Kidney epithelial cell (primary cell): ENCODE data around the gene AKAP13. TPM values are rescaled to one million over a fixed set of nuclear protein-coding genes. Genes with fewer than 3 reads are reported as not detected.

Experiments used
- DNase-seq: peaks from one replicate; pipeline ENCODE4 v3.0.0-alpha.2; 2010; ENCODE audit warnings: low read depth
- H3K27me3 ChIP-seq: 2 replicates; pipeline ENCODE4 v1.6.0; 2011; ENCODE audit warnings: low read length; ENCODE audit not compliant: control insufficient read depth, insufficient read depth
- H3K36me3 ChIP-seq: 2 replicates; pipeline ENCODE4 v1.5.1; 2011; ENCODE audit warnings: low read length; ENCODE audit not compliant: control insufficient read depth, insufficient read depth
- H3K4me3 ChIP-seq: 2 replicates; pipeline ENCODE4 v1.5.1; 2011; ENCODE audit warnings: low read depth, mild to moderate bottlenecking, control low read depth, low read length
- CTCF ChIP-seq: IDR thresholded peaks from 2 replicates; pipeline ENCODE4 v1.5.1; 2011; ENCODE audit warnings: mild to moderate bottlenecking, moderate library complexity, low read length, control low read depth, inconsistent platforms; ENCODE audit not compliant: insufficient read depth, poor library complexity, severe bottlenecking
- total RNA-seq: library from RNA; depleted of rRNA; stranded (reverse); fragments of >200 nt; gene quantifications from 2 replicates; pipeline ENCODE4 v1.2.3, GENCODE V29; 2015

Gene AKAP13
- total RNA-seq, 1 donor from 2014 or later: 54.0 TPM

DNA sequence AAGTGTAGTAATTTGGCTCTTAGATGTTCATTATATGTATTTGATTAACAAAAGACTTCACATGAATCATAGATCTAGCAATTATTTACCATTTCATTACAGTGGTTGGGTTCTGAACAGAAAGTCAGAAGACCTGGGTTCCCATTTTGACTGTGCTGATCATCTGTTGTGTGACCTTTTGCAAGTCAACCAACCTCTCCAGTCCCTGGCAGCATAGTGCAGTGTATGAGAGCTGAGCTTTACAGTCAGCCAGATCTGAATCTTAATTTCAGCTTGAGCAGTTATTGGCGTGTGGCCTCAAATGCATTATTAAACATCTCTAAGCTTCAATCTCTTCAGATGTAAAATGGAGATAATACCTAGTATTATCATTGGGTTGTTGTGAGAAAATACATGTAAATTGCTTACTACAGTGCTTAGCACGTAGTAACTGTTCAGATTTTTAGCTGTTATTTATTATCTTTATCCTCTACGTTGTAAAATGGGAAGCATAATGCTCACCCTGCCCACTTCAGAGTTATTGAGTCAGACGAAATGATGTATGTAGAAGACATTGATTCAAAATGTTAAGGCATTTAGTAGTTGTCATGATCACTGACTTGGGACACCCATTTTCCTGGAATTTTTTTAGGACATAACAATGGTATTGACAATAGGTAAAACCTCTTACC, 310.3 kb downstream of the AKAP13 start:
- no peak for TF ChIP-seq CTCF
- H3K36me3 ChIP-seq: no peaks in the 10 kb centered on the region
- no peak for DNase-seq
- H3K4me3 ChIP-seq: no peak overlapping the region
- H3K27me3 ChIP-seq: no peaks in the 10 kb centered on the region

DNA sequence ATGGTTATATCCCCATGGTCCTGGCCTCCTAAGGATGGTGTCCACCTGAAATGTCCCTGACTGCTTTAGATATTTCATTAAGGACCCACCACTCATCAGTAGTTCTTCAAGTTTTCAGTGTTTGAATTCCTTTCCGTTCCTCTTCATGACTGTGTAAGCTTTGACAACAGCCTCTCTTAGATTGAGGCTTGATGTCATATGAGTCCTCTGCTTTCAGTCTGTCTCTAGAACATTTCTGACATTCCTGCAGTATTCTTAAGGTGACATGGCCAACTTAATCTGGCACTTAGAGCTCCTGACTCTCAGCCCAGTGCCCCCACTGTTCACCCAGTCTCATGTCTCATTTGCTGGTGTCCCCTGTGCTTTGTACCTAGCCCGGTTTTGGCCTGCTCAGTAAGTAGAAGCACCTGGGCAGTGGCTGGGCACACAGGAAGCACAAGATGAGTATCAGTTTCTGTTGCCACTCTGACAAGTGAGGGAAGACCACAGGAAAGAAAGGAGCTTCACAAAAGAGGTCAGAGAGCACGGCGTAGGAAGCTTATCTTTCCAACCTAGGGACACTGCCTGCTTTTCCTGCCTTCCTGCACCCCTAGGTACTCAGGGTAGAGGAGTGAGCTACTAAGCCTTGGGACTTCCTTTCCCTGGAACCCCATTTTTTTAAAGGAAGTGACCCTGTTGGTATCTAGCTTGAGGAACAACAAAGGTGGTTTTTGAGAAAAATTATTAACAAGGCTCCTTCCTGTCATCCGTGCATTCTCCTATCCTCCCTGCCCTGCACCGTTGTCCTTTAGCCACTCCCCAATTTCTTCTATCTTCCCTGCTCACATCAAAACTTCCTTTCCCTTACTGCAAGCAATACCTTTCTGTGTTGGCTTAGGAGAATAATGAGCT, 311.2 kb downstream of the AKAP13 start:
- Histone ChIP-seq H3K4me3 (no peak overlapping the region), H3K36me3 (no peaks in the 10 kb centered on the region), H3K27me3 (no peaks in the 10 kb centered on the region)
- DNase-seq: no peak
- TF ChIP-seq CTCF: no peak

DNA sequence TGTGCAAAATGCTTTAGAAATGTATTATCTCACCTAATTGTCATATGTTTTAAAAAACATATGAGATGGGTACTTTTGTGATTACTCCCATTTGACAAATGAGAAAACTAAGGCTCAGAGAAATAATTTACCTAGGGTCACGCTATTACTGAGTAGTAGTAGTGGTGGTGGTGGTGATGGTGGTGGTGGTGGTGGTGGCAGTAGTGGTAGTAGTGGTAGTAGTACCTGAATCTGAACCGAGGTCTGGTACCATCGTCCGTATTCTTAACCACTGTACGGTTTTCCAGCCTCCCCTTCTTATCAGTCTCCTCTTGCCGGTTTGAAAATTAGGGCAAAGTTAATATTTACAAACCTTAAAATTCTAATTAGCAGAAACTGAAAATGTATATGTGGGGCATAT, 311.9 kb downstream of the AKAP13 start:
- Histone ChIP-seq H3K36me3 (no peaks in the 10 kb centered on the region), H3K4me3 (no peak overlapping the region), H3K27me3 (no peaks in the 10 kb centered on the region)
- no peak for TF ChIP-seq CTCF
- no peak for DNase-seq

- TF ChIP-seq CTCF: no peak
- DNase-seq: no peak
- H3K36me3 ChIP-seq: no peaks in the 10 kb centered on the region
- no peaks in the 10 kb centered on the region for H3K27me3 ChIP-seq
- H3K4me3 ChIP-seq: no peak overlapping the region
Observed at GRCh38 chr15:85692873-85693272, 312.5 kb downstream of the AKAP13 start.

DNA sequence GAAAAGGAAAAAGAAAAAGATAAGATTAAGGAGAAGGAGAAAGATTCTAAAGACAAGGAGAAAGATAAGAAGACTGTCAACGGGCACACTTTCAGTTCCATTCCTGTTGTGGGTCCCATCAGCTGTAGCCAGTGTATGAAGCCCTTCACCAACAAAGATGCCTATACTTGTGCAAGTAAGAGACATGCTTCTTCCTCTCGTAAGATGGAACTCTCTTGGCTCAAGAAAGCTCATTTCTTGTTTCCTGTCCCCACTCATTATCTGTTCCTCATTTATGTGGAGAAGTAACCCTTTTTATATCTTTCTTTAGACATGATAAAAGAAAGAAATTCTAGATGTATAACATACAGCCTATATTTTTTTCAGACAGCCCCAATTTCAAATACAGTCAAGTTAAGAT, 312.9 kb downstream of the AKAP13 start:
- no peak overlapping the region for H3K4me3 ChIP-seq
- H3K36me3 ChIP-seq: no peaks in the 10 kb centered on the region
- no peak for DNase-seq
- H3K27me3 ChIP-seq: no peaks in the 10 kb centered on the region
- TF ChIP-seq CTCF: no peak
